HepG2 (cell line): ENCODE results near the gene ADAM10. TPM values are rescaled to one million over a fixed set of nuclear protein-coding genes. Genes with fewer than 3 reads are reported as not detected.

Source experiments
- ATAC-seq: fragments of 200-7000 bp; cut with Tn5 transposase; 3 replicates; pipeline ENCODE4 v1.9.1; 2020; ENCODE audit warnings: mild to moderate bottlenecking, moderate library complexity
- BruUV-seq: library from RNA; stranded (reverse); fragments of 400-500 nt; replicated peaks from 2 replicates; lab custom pipeline; 2021; lab: Mats Ljungman, UMichigan
- CTCF ChIA-PET: fragments of 300-600 bp; formaldehyde crosslinking; extraction: SDS; loops from one replicate; lab custom pipeline; 2021; ENCODE audit warnings: low total read pairs, inconsistent platforms, low intra/inter-chr PET ratio; lab: Yijun Ruan, JAX
- POLR2A ChIA-PET: fragments of 350-600 bp; sonication (Branson Sonifier 250); formaldehyde crosslinking; loops from one replicate; lab custom pipeline; 2020; ENCODE audit warnings: antibody characterized with exemption, inconsistent platforms; lab: Yijun Ruan, JAX
- DNase-seq: peaks from one replicate; pipeline ENCODE4 v3.0.0-alpha.2; 2015; ENCODE audit warnings: low spot score
- FAIRE-seq: peaks from 3 replicates; lab custom pipeline; 2011; peaks lifted over from hg19 to GRCh38; lab: Jason Lieb, UNC
- H2AFZ ChIP-seq: one replicate; pipeline ENCODE4 v1.6.1; 2011; ENCODE audit warnings: low read length, inconsistent platforms
- H3K27ac ChIP-seq: fragments of 300-600 bp; 3 replicates; pipeline ENCODE4 v1.8.0; 2011; ENCODE audit warnings: mixed run types, mild to moderate bottlenecking, mixed read lengths, low read length, inconsistent platforms; ENCODE audit not compliant: insufficient read depth; ENCODE audit errors: extremely low read length
- H3K27me3 ChIP-seq, 2 experiments: fragments of 200-600 bp in 1 of 2; 2 replicates in 1 of 2; 3 replicates in 1 of 2; pipeline versions ENCODE4 v1.6.0 to v1.8.0; 2011; ENCODE audit warnings: low read length in 2 of 2, mild to moderate bottlenecking in 2 of 2, moderate library complexity in 2 of 2, inconsistent platforms in 1 of 2; ENCODE audit not compliant: insufficient read depth in 2 of 2, control insufficient read depth in 1 of 2
- H3K36me3 ChIP-seq, 2 experiments: fragments of 200-600 bp in 1 of 2; replicated peaks in 1 of 2; 2 replicates in 1 of 2; 3 replicates in 1 of 2; pipeline versions ENCODE4 v1.5.1 to v1.8.0; 2011; ENCODE audit warnings: low read length in 2 of 2, inconsistent platforms in 1 of 2; ENCODE audit not compliant: insufficient read depth in 2 of 2, control insufficient read depth in 1 of 2
- H3K4me1 ChIP-seq: 2 replicates; pipeline ENCODE4 v1.5.1; 2012; ENCODE audit warnings: low read length, inconsistent platforms; ENCODE audit not compliant: insufficient read depth
- H3K4me2 ChIP-seq: 2 replicates; pipeline ENCODE4 v1.6.0; 2011; ENCODE audit warnings: low read depth, low read length, inconsistent platforms
- H3K4me3 ChIP-seq, 3 experiments: fragments of 200-600 bp in 1 of 3; sonication (generic), shearing (Covaris generic) in 1 of 3; replicated peaks in 1 of 3; 2 replicates each; pipeline ENCODE4 v1.5.1; 2011 to 2016; ENCODE audit warnings: low read length in 3 of 3, inconsistent platforms in 2 of 3, low read depth in 2 of 3, mild to moderate bottlenecking in 2 of 3, control low read depth in 1 of 3, mixed read lengths in 1 of 3; ENCODE audit not compliant: insufficient read depth in 1 of 3
- H3K79me2 ChIP-seq: one replicate; pipeline ENCODE4 v1.6.1; 2011; ENCODE audit warnings: low read length, inconsistent platforms; ENCODE audit not compliant: insufficient read depth
- H3K9ac ChIP-seq: 2 replicates; pipeline ENCODE4 v1.6.0; 2011; ENCODE audit warnings: mild to moderate bottlenecking, low read depth, low read length, inconsistent platforms; ENCODE audit not compliant: insufficient read depth
- H3K9me3 ChIP-seq: 2 replicates; pipeline ENCODE4 v1.5.1; 2012; ENCODE audit warnings: mild to moderate bottlenecking, low read length
- H4K20me1 ChIP-seq: 2 replicates; pipeline ENCODE4 v1.6.0; 2011; ENCODE audit warnings: inconsistent platforms, mild to moderate bottlenecking, low read length, moderate library complexity; ENCODE audit not compliant: insufficient read depth
- CBFB ChIP-seq: sonication (generic); formaldehyde crosslinking; IDR thresholded peaks from 2 replicates; pipeline ENCODE4 v1.4.0; 2020; ENCODE audit warnings: missing genetic modification reagents
- FOXK2 ChIP-seq: fragments of 450-650 bp; IDR thresholded peaks from 2 replicates; pipeline ENCODE4 v1.6.1; 2016
- KAT8 ChIP-seq: IDR thresholded peaks from 2 replicates; pipeline ENCODE4 v1.6.1; 2016; ENCODE audit warnings: missing genetic modification reagents, missing compliant biosample characterization
- MEIS2 ChIP-seq: sonication (generic); formaldehyde crosslinking; IDR thresholded peaks from 2 replicates; pipeline ENCODE4 v1.9.0; 2021; ENCODE audit warnings: mild to moderate bottlenecking, missing genetic modification reagents
- RBAK ChIP-seq: sonication (generic); formaldehyde crosslinking; IDR thresholded peaks from 2 replicates; pipeline ENCODE4 v1.5.1; 2020; ENCODE audit warnings: mild to moderate bottlenecking, missing genetic modification reagents
- SAP130 ChIP-seq: IDR thresholded peaks from 2 replicates; pipeline ENCODE4 v1.6.1; 2016; ENCODE audit warnings: low read depth
- SP1 ChIP-seq, 2 experiments: fragments of 450-650 bp in 1 of 2; sonication (generic) in 1 of 2; formaldehyde crosslinking in 1 of 2; IDR thresholded peaks; 2 replicates each; pipeline versions ENCODE4 v1.4.0 to v1.6.1; 2016 to 2020; ENCODE audit warnings: missing genetic modification reagents in 1 of 2
- ZMYM4 ChIP-seq: sonication (generic); formaldehyde crosslinking; IDR thresholded peaks from 2 replicates; pipeline ENCODE4 v1.8.1; 2023; ENCODE audit warnings: mild to moderate bottlenecking, missing genetic modification reagents
- ZNF138 ChIP-seq: sonication (generic); formaldehyde crosslinking; IDR thresholded peaks from 2 replicates; pipeline ENCODE4 v1.5.0; 2020; ENCODE audit warnings: mild to moderate bottlenecking, low read depth, missing genetic modification reagents
- ZNF367 ChIP-seq: sonication (generic); formaldehyde crosslinking; IDR thresholded peaks from 2 replicates; pipeline ENCODE4 v1.4.0; 2020; ENCODE audit warnings: missing genetic modification reagents, borderline replicate concordance
- ZNF546 ChIP-seq: sonication (generic); formaldehyde crosslinking; conservative IDR thresholded peaks from 2 replicates; pipeline ENCODE4 v1.8.1; 2023; ENCODE audit warnings: mild to moderate bottlenecking, missing genetic modification reagents
- WGBS: methylation state at CpG from one replicate; pipeline ENCODE4 v1.1.6; 2017; ENCODE audit warnings: low lambda C conversion rate; 5-methylcytosine and 5-hydroxymethylcytosine counted together
- in situ Hi-C: cut with HindIII; loops from 2 replicates; pipeline ENCODE4 v1.10.0; 2017; ENCODE audit warnings: low pct_unique_long_range_greater_than_20kb; ENCODE audit not compliant: extremely low pct_ligation_motif_present
- intact Hi-C: fragments of 100-400 bp; cut with micrococcal nuclease; formaldehyde crosslinking; loops from one replicate; pipeline ENCODE4 v1.10.0; 2022; ENCODE audit not compliant: unreplicated experiment
- polyA plus RNA-seq, 8 experiments: library from polyadenylated mRNA; depleted of rRNA in 3 of 8; stranded (reverse) in 7 of 8; unstranded in 1 of 8; fragments of >200 nt; fragmentation: Illumina TruSeq in 4 of 8; extraction: Trizol in 4 of 8; gene quantifications; 2 replicates each; pipeline versions ENCODE4 v1.2.1 to v1.2.3, GENCODE V29; 2011 to 2016; ENCODE audit warnings: low read depth in 4 of 8, missing spikeins in 1 of 8, mixed read lengths in 1 of 8; ENCODE audit not compliant: insufficient read depth in 1 of 8
- total RNA-seq, 5 experiments: library from RNA; depleted of rRNA; stranded (reverse); fragments of >200 nt; fragmentation: Illumina TruSeq; extraction: Trizol; gene quantifications; 2 replicates each; pipeline ENCODE4 v1.2.3, GENCODE V29; 2016; ENCODE audit warnings: low read depth in 1 of 5
- TF ChIP-seq, protein P1 (sequence below): sonication (generic); formaldehyde crosslinking; IDR thresholded peaks from 2 replicates; pipeline ENCODE4 v1.4.0; 2020; ENCODE audit warnings: missing genetic modification reagents, borderline replicate concordance
- TF ChIP-seq, protein P2 (sequence below): sonication (generic); formaldehyde crosslinking; IDR thresholded peaks from 2 replicates; pipeline ENCODE4 v1.5.0; 2020; ENCODE audit warnings: missing genetic modification reagents

Gene ADAM10
- total and polyA plus RNA-seq, 2 of the 13 experiments (the other 11 are each of a cell fraction or from before 2014, with no cell fraction given), result 92.7 to 125 TPM

DNA sequence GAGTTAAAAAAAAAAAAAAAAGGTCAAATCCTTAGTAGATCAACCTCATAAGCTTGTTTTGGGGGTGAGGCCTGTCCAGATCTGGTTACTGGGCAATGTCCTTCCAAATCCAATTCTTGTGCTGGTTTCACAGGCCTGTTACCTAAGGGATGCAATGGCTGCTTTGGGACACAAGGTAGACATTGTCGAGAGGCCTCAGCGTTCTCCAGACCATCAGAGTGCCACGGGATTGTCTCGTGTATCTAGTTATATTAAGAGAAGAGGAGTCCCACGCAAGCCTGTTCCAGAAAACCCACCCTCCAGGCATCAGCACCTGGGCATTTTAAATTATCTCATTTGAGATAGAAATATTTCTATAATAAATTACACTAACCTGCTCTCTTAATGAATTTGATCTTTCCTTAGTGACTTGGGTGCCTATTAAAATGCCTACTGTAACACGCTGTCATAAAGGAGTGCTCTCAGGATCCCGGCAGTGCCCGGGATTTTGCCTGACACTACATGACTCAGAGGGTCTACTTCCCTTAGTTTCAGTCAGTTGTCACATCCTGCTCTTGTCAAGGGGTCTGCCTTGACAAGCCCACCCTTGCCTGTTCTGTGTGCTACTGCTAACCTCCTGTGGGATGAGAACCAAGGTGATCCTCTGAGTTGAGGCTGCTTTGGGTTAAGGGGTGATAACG, 201.7 kb downstream of the ADAM10 start:
- Histone ChIP-seq H3K79me2 (no peaks in the 10 kb centered on the region), H3K27me3 (no peaks in the 10 kb centered on the region), H3K9me3 (no peaks in the 10 kb centered on the region), H2AFZ (no peak overlapping the region), H3K4me2 (no peak overlapping the region), H3K9ac (no peak overlapping the region), H4K20me1 (no peaks in the 10 kb centered on the region), H3K4me1 (peaks cover 49% of the 10 kb centered on the region), H3K27ac (no peak overlapping the region), H3K4me3 (no peak overlapping the region), H3K36me3 (peaks cover 1 to 6% of the 10 kb centered on the region in 2 experiments; a peak in 2 of 5 replicates)
- ChIA-PET CTCF (no interaction called here), POLR2A (interaction anchor here (0.9 to 2.1 kb wide), 5 partner anchors 19 to 116 kb away, joined by 3 to 14 read pairs (median 7); partner anchors contain the start of gene LIPC)
- no peak for DNase-seq
- WGBS, result 93% methylated on average over 9 of the region's 9 CpGs
- intact Hi-C loops, result loop anchor here (2.0 kb wide), 1 partner anchor 27 kb away; no protein-coding TSS in a partner anchor
- TF ChIP-seq ZNF138 (CRISPR knock-in tag), result no peak
- TF ChIP-seq ZNF546, result no peak
- TF ChIP-seq ZMYM4 (CRISPR knock-in tag), result no peak
- no peak for TF ChIP-seq MEIS2 (CRISPR knock-in tag)
- TF ChIP-seq FOXK2, result no peak
- TF ChIP-seq, protein P1, sequence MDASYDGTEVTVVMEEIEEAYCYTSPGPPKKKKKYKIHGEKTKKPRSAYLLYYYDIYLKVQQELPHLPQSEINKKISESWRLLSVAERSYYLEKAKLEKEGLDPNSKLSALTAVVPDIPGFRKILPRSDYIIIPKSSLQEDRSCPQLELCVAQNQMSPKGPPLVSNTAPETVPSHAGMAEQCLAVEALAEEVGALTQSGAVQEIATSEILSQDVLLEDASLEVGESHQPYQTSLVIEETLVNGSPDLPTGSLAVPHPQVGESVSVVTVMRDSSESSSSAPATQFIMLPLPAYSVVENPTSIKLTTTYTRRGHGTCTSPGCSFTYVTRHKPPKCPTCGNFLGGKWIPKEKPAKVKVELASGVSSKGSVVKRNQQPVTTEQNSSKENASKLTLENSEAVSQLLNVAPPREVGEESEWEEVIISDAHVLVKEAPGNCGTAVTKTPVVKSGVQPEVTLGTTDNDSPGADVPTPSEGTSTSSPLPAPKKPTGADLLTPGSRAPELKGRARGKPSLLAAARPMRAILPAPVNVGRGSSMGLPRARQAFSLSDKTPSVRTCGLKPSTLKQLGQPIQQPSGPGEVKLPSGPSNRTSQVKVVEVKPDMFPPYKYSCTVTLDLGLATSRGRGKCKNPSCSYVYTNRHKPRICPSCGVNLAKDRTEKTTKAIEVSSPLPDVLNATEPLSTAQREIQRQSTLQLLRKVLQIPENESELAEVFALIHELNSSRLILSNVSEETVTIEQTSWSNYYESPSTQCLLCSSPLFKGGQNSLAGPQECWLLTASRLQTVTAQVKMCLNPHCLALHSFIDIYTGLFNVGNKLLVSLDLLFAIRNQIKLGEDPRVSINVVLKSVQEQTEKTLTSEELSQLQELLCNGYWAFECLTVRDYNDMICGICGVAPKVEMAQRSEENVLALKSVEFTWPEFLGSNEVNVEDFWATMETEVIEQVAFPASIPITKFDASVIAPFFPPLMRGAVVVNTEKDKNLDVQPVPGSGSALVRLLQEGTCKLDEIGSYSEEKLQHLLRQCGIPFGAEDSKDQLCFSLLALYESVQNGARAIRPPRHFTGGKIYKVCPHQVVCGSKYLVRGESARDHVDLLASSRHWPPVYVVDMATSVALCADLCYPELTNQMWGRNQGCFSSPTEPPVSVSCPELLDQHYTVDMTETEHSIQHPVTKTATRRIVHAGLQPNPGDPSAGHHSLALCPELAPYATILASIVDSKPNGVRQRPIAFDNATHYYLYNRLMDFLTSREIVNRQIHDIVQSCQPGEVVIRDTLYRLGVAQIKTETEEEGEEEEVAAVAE (CRISPR knock-in tag), result no peak
- TF ChIP-seq, protein P2, sequence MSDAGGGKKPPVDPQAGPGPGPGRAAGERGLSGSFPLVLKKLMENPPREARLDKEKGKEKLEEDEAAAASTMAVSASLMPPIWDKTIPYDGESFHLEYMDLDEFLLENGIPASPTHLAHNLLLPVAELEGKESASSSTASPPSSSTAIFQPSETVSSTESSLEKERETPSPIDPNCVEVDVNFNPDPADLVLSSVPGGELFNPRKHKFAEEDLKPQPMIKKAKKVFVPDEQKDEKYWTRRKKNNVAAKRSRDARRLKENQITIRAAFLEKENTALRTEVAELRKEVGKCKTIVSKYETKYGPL, result no peak
- TF ChIP-seq CBFB (CRISPR knock-in tag), result no peak
- no peak for TF ChIP-seq SP1 (IDR thresholded peaks at IDR 0.05)
- TF ChIP-seq SP1 (CRISPR knock-in tag; IDR thresholded peaks at IDR 0.05), result no peak
- TF ChIP-seq KAT8 (CRISPR knock-in tag), result no peak
- no peak for TF ChIP-seq SAP130 (CRISPR knock-in tag)
- no peak for TF ChIP-seq RBAK (CRISPR knock-in tag)
- no peak for TF ChIP-seq ZNF367 (CRISPR knock-in tag)
- in situ Hi-C loops, result loop anchor here (5.0 kb wide), 1 partner anchor 75 kb away; no protein-coding TSS in a partner anchor
- no peak for ATAC-seq
- FAIRE-seq, result no peak
- no TSS peak for BruUV-seq
